Left renal pelvis (tissue), 4 donors: ENCODE measurements around the gene COPS7B. TPM values are rescaled to one million over a fixed set of nuclear protein-coding genes. Genes with fewer than 3 reads are reported as not detected.

Experiments used
- polyA plus RNA-seq, 4 donors: library from polyadenylated mRNA; unstranded; fragments of 120-200 nt; gene quantifications; one replicate each; pipeline ENCODE4 v1.2.1, GENCODE V29; 2013; ENCODE audit not compliant: insufficient read length in 4 of 4

The COPS7B gene
- polyA plus RNA-seq, 4 donors: 45.3 to 68.1 (median 53.7) TPM

Other genes with a start within 250 kb of the COPS7B start
- gene TEX44, start 193.6 kb upstream of the COPS7B start, polyA plus RNA-seq: not detected
- 1,000 to 10,000 TPM; 1,725 to 2,255 (median 2,069) TPM for gene PTMA, start 77.9 kb upstream of the COPS7B start, polyA plus RNA-seq
- 10 to 100 TPM; 26.0 to 28.9 (median 27.4) TPM for gene PDE6D, start 5.2 kb upstream of the COPS7B start, polyA plus RNA-seq
- gene NPPC, start 140.0 kb downstream of the COPS7B start, polyA plus RNA-seq: 1 to 10 TPM in 1 of 4 donors, under 1 TPM in 3; 0.16 to 1.5 (median 0.34) TPM
- gene DIS3L2, start 175.3 kb downstream of the COPS7B start, polyA plus RNA-seq: 10 to 100 TPM; 26.5 to 42.7 (median 33.0) TPM